Erythroblast (primary cell): ENCODE measurements around the gene BLTP3A.

ENCODE experiments used
- GATA1 ChIP-seq: IDR thresholded peaks from 2 replicates; pipeline ENCODE4 v1.6.1; 2011; ENCODE audit warnings: low read depth, mild to moderate bottlenecking, control low read depth, low read length, moderate library complexity
- POLR2A ChIP-seq: IDR thresholded peaks from 2 replicates; pipeline ENCODE4 v1.6.1; 2011; ENCODE audit warnings: mild to moderate bottlenecking, low read length

DNA sequence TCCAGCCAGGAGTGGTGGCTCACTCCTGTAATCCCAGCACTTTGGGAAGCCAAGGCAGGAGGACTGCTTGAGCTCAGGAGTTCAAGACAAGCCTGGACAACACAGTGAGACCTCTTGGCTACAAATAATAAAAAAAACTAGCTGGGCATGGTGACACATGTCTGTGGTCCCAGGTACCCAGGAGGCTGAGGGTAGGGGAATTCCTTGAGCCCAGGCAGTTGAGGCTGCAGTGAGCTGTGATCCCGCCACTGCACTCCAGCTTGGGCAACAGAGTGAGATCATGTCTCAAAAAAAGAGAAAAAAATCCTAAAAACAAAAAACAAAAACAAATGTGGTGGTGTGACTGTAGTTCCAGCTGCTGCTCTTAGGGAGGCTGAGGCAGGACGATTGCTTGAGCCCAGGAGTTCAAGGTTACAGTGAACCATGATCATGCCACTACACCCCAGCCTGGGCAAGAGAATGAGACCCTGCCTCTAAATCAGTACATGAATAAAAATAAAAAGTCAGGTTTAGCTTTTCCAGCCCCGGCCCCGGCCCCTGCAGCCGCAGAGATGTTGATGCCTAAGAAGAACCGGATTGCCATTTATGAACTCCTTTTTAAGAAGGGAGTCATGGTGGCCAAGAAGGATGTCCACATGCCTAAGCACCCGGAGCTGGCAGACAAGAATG lies 48.1 kb upstream of the BLTP3A start:
- TF ChIP-seq POLR2A (no peak), GATA1 (no peak)
